ENCODE measurements around the gene CAPZB. TPM values are rescaled to one million over a fixed set of nuclear protein-coding genes. Genes with fewer than 3 reads are reported as not detected.

The CAPZB gene
- total RNA-seq, 4 donors from 2014 or later = 84.7 to 124 (median 103) TPM

DNA sequence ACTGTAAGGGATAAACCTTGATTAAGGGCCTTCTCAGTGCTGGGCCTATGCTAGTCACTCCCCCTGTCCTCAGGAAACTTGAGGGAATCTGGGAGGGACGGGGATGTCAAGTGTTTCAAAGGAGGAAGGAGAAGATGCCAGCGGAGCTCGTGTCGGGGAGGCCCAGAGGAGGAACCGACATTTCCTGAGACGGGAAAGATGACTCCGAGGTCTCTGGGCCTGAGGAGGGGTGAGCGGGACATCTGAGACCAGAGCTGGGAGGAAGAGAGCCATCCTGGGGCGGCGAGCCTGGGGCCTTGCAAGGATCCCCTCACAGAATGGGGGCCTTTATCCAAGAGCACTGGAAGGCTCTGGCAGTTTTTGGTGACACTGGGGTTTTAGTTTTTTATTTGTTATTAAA lies 162.9 kb downstream of the CAPZB start:
- TF ChIP-seq POLR2A (IDR thresholded peaks at IDR 0.05) = no peak
- TF ChIP-seq, protein P1, sequence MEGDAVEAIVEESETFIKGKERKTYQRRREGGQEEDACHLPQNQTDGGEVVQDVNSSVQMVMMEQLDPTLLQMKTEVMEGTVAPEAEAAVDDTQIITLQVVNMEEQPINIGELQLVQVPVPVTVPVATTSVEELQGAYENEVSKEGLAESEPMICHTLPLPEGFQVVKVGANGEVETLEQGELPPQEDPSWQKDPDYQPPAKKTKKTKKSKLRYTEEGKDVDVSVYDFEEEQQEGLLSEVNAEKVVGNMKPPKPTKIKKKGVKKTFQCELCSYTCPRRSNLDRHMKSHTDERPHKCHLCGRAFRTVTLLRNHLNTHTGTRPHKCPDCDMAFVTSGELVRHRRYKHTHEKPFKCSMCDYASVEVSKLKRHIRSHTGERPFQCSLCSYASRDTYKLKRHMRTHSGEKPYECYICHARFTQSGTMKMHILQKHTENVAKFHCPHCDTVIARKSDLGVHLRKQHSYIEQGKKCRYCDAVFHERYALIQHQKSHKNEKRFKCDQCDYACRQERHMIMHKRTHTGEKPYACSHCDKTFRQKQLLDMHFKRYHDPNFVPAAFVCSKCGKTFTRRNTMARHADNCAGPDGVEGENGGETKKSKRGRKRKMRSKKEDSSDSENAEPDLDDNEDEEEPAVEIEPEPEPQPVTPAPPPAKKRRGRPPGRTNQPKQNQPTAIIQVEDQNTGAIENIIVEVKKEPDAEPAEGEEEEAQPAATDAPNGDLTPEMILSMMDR (IDR thresholded peaks at IDR 0.05) = no peak
- WGBS, 2 donors = 61 to 73% methylated on average over 10 of the region's 10 CpGs
- DNase-seq (ENCODE audit: low spot score in 2 of 2) = no peak
- H3K4me3 ChIP-seq (ENCODE audit: low read depth, poor library complexity, severe bottlenecking) = no peak overlapping the region
- intact Hi-C loops (cut with DNase I; ENCODE audit: low total_unique reads) = no loop called here

DNA sequence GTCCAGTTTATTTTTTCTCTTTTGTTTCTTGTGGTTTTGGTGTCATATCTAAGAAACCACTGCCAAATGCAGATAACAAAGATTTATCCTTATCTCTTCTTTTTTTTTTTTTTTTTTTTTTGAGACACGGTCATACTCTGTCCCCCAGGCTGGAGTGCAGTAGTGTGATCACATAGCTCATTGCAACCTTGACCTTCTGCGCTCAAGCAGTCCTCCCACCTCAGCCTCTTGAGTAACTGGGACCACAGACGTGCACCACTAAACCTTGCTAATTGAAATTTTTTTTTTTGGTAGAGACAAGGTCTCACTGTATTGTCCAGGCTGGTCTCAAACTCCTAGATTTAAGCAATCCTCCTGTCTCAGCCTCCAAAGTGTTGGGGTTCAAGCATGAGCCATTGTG lies 164.3 kb downstream of the CAPZB start:
- no peak overlapping the region for H3K4me3 ChIP-seq (ENCODE audit: low read depth, poor library complexity, severe bottlenecking)
- DNase-seq (ENCODE audit: low spot score in 2 of 2) = no peak
- intact Hi-C loops (cut with DNase I; ENCODE audit: low total_unique reads) = no loop called here
- WGBS, 2 donors = 94 to 100% methylated on average over 3 of the region's 3 CpGs
- no peak for TF ChIP-seq POLR2A (IDR thresholded peaks at IDR 0.05)
- TF ChIP-seq, protein P1 (IDR thresholded peaks at IDR 0.05) = no peak

DNA sequence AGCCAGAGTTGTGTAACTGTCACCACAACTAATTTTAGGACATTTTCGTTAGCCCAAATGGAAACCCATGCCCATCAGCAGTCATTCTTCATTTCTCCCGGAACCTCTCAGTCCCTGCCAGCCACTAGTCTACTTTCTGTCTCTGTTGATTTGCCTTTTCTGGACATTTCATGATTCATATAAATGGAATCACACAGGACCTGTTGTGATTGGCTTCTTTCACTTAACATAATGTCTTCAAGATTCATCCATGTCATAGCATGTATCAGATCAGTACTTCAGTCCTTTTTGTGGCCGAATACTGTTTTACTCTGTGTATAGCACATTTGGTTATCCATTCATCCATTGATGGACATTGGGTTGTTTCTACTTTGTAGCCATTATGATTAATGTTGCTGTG lies 166.1 kb downstream of the CAPZB start:
- H3K4me3 ChIP-seq (ENCODE audit: low read depth, poor library complexity, severe bottlenecking) = no peak overlapping the region
- intact Hi-C loops (cut with DNase I; ENCODE audit: low total_unique reads) = no loop called here
- WGBS, 2 donors = 90 to 94% methylated on average over 3 of the region's 3 CpGs
- TF ChIP-seq, protein P1 (IDR thresholded peaks at IDR 0.05) = no peak
- no peak for TF ChIP-seq POLR2A (IDR thresholded peaks at IDR 0.05)
- DNase-seq (ENCODE audit: low spot score in 2 of 2) = no peak

DNA sequence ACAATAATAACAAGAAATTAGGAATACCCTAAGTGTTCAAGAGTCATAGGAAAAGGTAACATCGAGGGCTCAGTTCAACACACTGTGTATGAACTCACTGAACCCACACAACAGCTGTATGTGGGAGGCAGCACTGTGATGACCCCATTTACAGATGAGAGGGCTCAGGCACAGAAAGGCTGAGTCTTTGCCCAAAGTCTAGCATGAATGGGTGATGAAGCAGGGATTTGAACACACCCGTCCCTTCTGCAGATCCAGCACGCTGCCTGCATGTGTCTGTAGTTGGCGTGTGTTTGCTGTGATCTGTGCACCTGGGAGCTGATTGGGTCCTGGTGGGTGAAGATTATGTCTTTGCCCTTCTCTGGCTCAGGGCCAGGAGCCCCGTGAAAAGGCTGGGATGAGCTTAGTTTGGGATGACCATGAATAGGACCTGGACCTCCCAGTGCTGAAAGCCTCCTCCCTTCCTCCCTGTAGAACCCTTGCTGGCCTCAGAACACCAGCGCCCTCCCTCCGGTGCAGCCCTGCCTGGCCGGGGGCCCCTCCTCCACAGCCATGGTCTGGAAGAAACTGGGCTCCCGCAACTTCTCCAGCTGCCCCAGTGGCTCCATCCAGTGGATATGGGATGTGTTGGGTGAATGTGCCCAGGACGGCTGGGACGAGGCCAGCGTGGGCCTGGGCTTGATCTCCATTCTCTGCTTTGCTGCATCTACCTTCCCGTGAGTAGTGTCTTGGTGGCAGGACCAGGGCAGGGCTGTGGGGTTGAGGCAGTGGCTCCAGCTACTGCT lies 168.0 kb downstream of the CAPZB start:
- no peak overlapping the region for H3K4me3 ChIP-seq (ENCODE audit: low read depth, poor library complexity, severe bottlenecking)
- DNase-seq (ENCODE audit: low spot score in 2 of 2) = no peak
- intact Hi-C loops (cut with DNase I; ENCODE audit: low total_unique reads) = no loop called here
- TF ChIP-seq, protein P1 (IDR thresholded peaks at IDR 0.05) = no peak
- no peak for TF ChIP-seq POLR2A (IDR thresholded peaks at IDR 0.05)
- WGBS, 2 donors = 70 to 82% methylated on average over 10 to 12 of the region's 13 CpGs

DNA sequence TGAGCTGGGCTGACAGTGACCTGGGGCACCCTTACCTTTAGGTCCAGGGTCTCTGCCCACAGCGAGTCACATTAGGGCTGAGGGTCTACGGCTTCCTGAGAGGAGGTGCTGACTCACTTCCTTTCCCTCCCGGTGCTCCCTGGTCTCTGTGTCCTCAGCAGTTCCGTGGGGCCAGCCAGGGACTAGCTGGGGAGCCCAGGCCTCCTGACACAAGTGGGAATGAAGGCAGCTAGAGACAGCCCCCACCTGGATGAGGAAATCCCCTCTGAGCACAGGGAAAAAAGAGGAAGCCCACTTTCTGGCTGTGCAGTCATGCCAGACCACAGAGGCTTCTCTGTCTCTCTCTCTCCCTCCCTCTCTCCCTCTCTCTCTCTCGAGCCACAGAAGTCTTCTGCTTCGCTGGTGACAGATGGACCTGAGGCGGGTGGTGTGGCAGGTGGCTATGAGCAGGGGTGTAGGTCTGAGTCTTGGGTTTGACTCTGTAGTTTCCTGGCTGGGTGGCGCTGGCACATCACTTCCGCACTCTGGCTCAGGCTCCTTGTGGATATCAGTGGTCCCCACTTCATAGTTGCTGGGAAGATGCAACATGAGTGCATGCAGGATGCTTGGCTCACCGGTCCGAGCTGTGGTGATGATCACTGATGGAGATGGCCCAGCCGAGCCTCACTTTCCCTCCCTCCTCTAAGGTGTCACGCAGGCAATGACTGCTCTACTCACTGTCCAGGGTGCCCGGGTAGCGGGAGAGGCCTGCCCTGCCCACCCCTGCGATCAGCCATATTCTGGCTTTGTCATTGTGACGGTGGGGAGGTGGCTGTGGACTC lies 169.8 kb downstream of the CAPZB start:
- WGBS, 2 donors = 80 to 87% methylated on average over 17 of the region's 17 CpGs
- intact Hi-C loops (cut with DNase I; ENCODE audit: low total_unique reads) = no loop called here
- DNase-seq (ENCODE audit: low spot score in 2 of 2) = no peak
- TF ChIP-seq, protein P1 (IDR thresholded peaks at IDR 0.05) = no peak
- no peak for TF ChIP-seq POLR2A (IDR thresholded peaks at IDR 0.05)
- H3K4me3 ChIP-seq (ENCODE audit: low read depth, poor library complexity, severe bottlenecking) = no peak overlapping the region

Measured in lower leg skin (tissue), 4 donors.